GM18867 (cell line): ENCODE data around the gene LNPEP.
"Not testable (repeated sequence)": the region's sequence is repeated elsewhere in the genome, so short reads cannot be mapped to it uniquely, and the experiment has no call there.

Source experiments
- ATAC-seq: cut with Tn5 transposase; IDR thresholded peaks from one replicate; pipeline ENCODE4 v1.9.1; 2021; ENCODE audit warnings: mild to moderate bottlenecking, moderate library complexity; ENCODE audit not compliant: unreplicated experiment

The LNPEP gene

GRCh38 chr5:96928931-96929708 lies 6.8 kb upstream of the LNPEP start:
- no peak for ATAC-seq

GRCh38 chr5:96930058-96930457 lies 5.8 kb upstream of the LNPEP start:
- ATAC-seq = no peak

GRCh38 chr5:96930589-96930988 lies 5.3 kb upstream of the LNPEP start:
- ATAC-seq = no peak

GRCh38 chr5:96931037-96931436 lies 4.8 kb upstream of the LNPEP start:
- not testable (repeated sequence) for ATAC-seq

GRCh38 chr5:96931605-96932004 lies 4.3 kb upstream of the LNPEP start:
- no peak for ATAC-seq

- ATAC-seq = no peak
Measured at GRCh38 chr5:96932026-96932425, 3.9 kb upstream of the LNPEP start.

- no peak for ATAC-seq
Measured at GRCh38 chr5:96933764-96934707, 1.8 kb upstream of the LNPEP start.

- peak; percentile 65 for ATAC-seq
Measured at GRCh38 chr5:96934708-96935558, 947 bp upstream of the LNPEP start.

GRCh38 chr5:96936431-96937320 lies 796 bp downstream of the LNPEP start:
- ATAC-seq = peak; percentile 30

GRCh38 chr5:96940586-96940985 lies 4.7 kb downstream of the LNPEP start:
- no peak for ATAC-seq

- no peak for ATAC-seq
Measured at GRCh38 chr5:96941140-96941539, 5.3 kb downstream of the LNPEP start.

- no peak for ATAC-seq
Measured at GRCh38 chr5:96942078-96942477, 6.2 kb downstream of the LNPEP start.

- no peak for ATAC-seq
Measured at GRCh38 chr5:96942911-96943310, 7.0 kb downstream of the LNPEP start.

- ATAC-seq = no peak
Measured at GRCh38 chr5:96943799-96944198, 7.9 kb downstream of the LNPEP start.

- no peak for ATAC-seq
Measured at GRCh38 chr5:96945144-96945897, 9.4 kb downstream of the LNPEP start.

GRCh38 chr5:96946381-96946780 lies 10.5 kb downstream of the LNPEP start:
- no peak for ATAC-seq

- no peak for ATAC-seq
Measured at GRCh38 chr5:96952118-96952750, 16.4 kb downstream of the LNPEP start.

GRCh38 chr5:96952974-96953730 lies 17.3 kb downstream of the LNPEP start:
- ATAC-seq = no peak
